Measurements from ENCODE around the gene NMRAL1. TPM values are rescaled to one million over a fixed set of nuclear protein-coding genes. Genes with fewer than 3 reads are reported as not detected.

The NMRAL1 gene
- polyA plus RNA-seq, 1 donor from 2014 or later, result 6.3 TPM

DNA sequence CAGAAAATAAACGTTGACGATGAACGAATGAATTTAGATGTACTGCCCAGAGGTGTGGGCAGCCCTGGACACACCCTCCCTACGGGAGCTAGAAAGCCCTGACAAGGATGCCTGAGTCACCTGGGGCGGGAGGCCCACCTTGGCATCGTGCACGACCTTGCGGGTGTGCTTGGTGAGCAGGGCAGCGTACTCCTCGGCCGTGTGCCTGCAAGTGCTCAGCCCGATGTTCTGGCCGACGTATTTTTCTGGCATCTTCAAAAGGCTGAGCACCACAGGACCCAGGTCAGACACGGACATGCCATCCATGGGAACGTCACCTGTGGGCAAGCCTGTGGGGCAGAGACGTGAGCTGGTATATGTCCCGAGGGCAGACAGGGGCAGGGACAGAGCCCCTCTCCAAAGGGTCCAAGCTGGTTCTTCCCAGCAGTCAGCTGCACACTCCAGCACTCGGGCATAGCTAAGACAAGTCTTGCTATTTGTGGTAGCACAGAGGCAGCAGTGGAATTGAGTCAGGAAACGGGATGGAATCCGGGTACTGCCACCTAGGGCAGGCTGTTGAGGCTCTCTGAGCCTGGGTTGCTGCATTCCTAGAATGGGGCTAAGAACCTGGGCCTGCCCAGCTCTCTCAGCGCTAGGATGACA, 10.8 kb downstream of the NMRAL1 start:
- no peaks in the 10 kb centered on the region for H3K9me3 ChIP-seq (ENCODE audit: low read length)
- H3K4me2 ChIP-seq (ENCODE audit: low read length), result no peak overlapping the region
- no peaks in the 10 kb centered on the region for H3K27me3 ChIP-seq (ENCODE audit: insufficient read depth, low read depth, low read length)
- no peaks in the 10 kb centered on the region for H4K20me1 ChIP-seq (ENCODE audit: insufficient read depth)
- H3K9me2 ChIP-seq (ENCODE audit: insufficient read depth, low read length), result no peaks in the 10 kb centered on the region
- H3K9ac ChIP-seq (ENCODE audit: low read length), result no peak overlapping the region
- H3K79me2 ChIP-seq (replicated peaks; ENCODE audit: insufficient read depth, low read length), result no peaks in the 10 kb centered on the region
- H3K36me3 ChIP-seq (ENCODE audit: insufficient read depth, low read length), result no peaks in the 10 kb centered on the region
- no peak overlapping the region for H2AFZ ChIP-seq (ENCODE audit: low read depth, low read length)
- no peak overlapping the region for H3K4me3 ChIP-seq (ENCODE audit: low read length)
- no peak for TF ChIP-seq EP300 (conservative IDR thresholded peaks at IDR 0.05; ENCODE audit: poor library complexity, severe bottlenecking)
- TF ChIP-seq REST (IDR thresholded peaks at IDR 0.05; ENCODE audit: borderline replicate concordance), result no peak
- TF ChIP-seq EZH2 (IDR thresholded peaks at IDR 0.05; ENCODE audit: borderline replicate concordance, insufficient read depth, low read length, poor library complexity, severe bottlenecking), result no peak
- TF ChIP-seq MXI1 (conservative IDR thresholded peaks at IDR 0.05; ENCODE audit: poor library complexity, severe bottlenecking), result no peak
- TF ChIP-seq TAF1 (IDR thresholded peaks at IDR 0.05; ENCODE audit: low read depth), result no peak
- TF ChIP-seq, protein P1, sequence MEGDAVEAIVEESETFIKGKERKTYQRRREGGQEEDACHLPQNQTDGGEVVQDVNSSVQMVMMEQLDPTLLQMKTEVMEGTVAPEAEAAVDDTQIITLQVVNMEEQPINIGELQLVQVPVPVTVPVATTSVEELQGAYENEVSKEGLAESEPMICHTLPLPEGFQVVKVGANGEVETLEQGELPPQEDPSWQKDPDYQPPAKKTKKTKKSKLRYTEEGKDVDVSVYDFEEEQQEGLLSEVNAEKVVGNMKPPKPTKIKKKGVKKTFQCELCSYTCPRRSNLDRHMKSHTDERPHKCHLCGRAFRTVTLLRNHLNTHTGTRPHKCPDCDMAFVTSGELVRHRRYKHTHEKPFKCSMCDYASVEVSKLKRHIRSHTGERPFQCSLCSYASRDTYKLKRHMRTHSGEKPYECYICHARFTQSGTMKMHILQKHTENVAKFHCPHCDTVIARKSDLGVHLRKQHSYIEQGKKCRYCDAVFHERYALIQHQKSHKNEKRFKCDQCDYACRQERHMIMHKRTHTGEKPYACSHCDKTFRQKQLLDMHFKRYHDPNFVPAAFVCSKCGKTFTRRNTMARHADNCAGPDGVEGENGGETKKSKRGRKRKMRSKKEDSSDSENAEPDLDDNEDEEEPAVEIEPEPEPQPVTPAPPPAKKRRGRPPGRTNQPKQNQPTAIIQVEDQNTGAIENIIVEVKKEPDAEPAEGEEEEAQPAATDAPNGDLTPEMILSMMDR (IDR thresholded peaks at IDR 0.05; ENCODE audit: poor library complexity, severe bottlenecking), result no peak
- TF ChIP-seq POLR2AphosphoS5 (IDR thresholded peaks at IDR 0.05), result no peak
- no peak for TF ChIP-seq SMC3 (conservative IDR thresholded peaks at IDR 0.05; ENCODE audit: poor library complexity)
- no peak for TF ChIP-seq RAD21 (conservative IDR thresholded peaks at IDR 0.05)
- H3K27ac ChIP-seq (ENCODE audit: low read length), result no peak overlapping the region
- H3F3A ChIP-seq (ENCODE audit: insufficient read depth, low read length, poor library complexity, severe bottlenecking), result no peaks in the 10 kb centered on the region

- H3K4me3 ChIP-seq (ENCODE audit: low read length), result no peak overlapping the region
- H3K9ac ChIP-seq (ENCODE audit: low read length), result no peak overlapping the region
- H3K4me2 ChIP-seq (ENCODE audit: low read length), result no peak overlapping the region
- H3K9me3 ChIP-seq (ENCODE audit: low read length), result no peaks in the 10 kb centered on the region
- H4K20me1 ChIP-seq (ENCODE audit: insufficient read depth), result no peaks in the 10 kb centered on the region
- no peaks in the 10 kb centered on the region for H3K27me3 ChIP-seq (ENCODE audit: insufficient read depth, low read depth, low read length)
- TF ChIP-seq RAD21 (conservative IDR thresholded peaks at IDR 0.05) (no peak), EP300 (conservative IDR thresholded peaks at IDR 0.05; ENCODE audit: poor library complexity, severe bottlenecking) (no peak), EZH2 (IDR thresholded peaks at IDR 0.05; ENCODE audit: borderline replicate concordance, insufficient read depth, low read length, poor library complexity, severe bottlenecking) (no peak), TAF1 (IDR thresholded peaks at IDR 0.05; ENCODE audit: low read depth) (no peak), POLR2AphosphoS5 (IDR thresholded peaks at IDR 0.05) (no peak), SMC3 (conservative IDR thresholded peaks at IDR 0.05; ENCODE audit: poor library complexity) (no peak), REST (IDR thresholded peaks at IDR 0.05; ENCODE audit: borderline replicate concordance) (no peak), MXI1 (conservative IDR thresholded peaks at IDR 0.05; ENCODE audit: poor library complexity, severe bottlenecking) (no peak)
- TF ChIP-seq, protein P1 (IDR thresholded peaks at IDR 0.05; ENCODE audit: poor library complexity, severe bottlenecking), result no peak
- H3F3A ChIP-seq (ENCODE audit: insufficient read depth, low read length, poor library complexity, severe bottlenecking), result no peaks in the 10 kb centered on the region
- H3K79me2 ChIP-seq (replicated peaks; ENCODE audit: insufficient read depth, low read length), result no peaks in the 10 kb centered on the region
- no peak overlapping the region for H2AFZ ChIP-seq (ENCODE audit: low read depth, low read length)
- no peaks in the 10 kb centered on the region for H3K36me3 ChIP-seq (ENCODE audit: insufficient read depth, low read length)
- H3K27ac ChIP-seq (ENCODE audit: low read length), result no peak overlapping the region
- no peaks in the 10 kb centered on the region for H3K9me2 ChIP-seq (ENCODE audit: insufficient read depth, low read length)
Observed at GRCh38 chr16:4461250-4462085, 13.0 kb downstream of the NMRAL1 start.
